GM18517 (cell line): ENCODE results near the gene MAP3K19.
A peak's percentile ranks its signal among the peaks of the same experiment; 100 is the strongest.
"Not testable (repeated sequence)": the region's sequence is repeated elsewhere in the genome, so short reads cannot be mapped to it uniquely, and the experiment has no call there.

Source experiments
- ATAC-seq: cut with Tn5 transposase; IDR thresholded peaks from one replicate; pipeline ENCODE4 v1.9.1; 2021; ENCODE audit warnings: mild to moderate bottlenecking, moderate library complexity; ENCODE audit not compliant: unreplicated experiment

MAP3K19 gene

GRCh38 chr2:134999521-134999920 lies 47.7 kb downstream of the MAP3K19 start:
- ATAC-seq = no peak

- no peak for ATAC-seq
Observed at GRCh38 chr2:134988994-134989605, 58.1 kb downstream of the MAP3K19 start.

- ATAC-seq = no peak
Observed at GRCh38 chr2:134985061-134985460, 62.2 kb downstream of the MAP3K19 start.

GRCh38 chr2:134982603-134983002 lies 64.6 kb downstream of the MAP3K19 start:
- no peak for ATAC-seq

GRCh38 chr2:134980639-134981038 lies 66.6 kb downstream of the MAP3K19 start:
- no peak for ATAC-seq

GRCh38 chr2:134979221-134979620 lies 68.0 kb downstream of the MAP3K19 start:
- ATAC-seq = no peak

- ATAC-seq = not testable (repeated sequence)
Observed at GRCh38 chr2:134977104-134977503, 70.1 kb downstream of the MAP3K19 start.

GRCh38 chr2:134976074-134976702 lies 71.1 kb downstream of the MAP3K19 start:
- no peak for ATAC-seq

GRCh38 chr2:134975281-134976009 lies 71.8 kb downstream of the MAP3K19 start:
- ATAC-seq = no peak

GRCh38 chr2:134973241-134974138 lies 73.8 kb downstream of the MAP3K19 start:
- ATAC-seq = peak; percentile 73

- not testable (repeated sequence) for ATAC-seq
Observed at GRCh38 chr2:134967166-134967565, 80.1 kb downstream of the MAP3K19 start.

GRCh38 chr2:134957477-134957876 lies 89.8 kb downstream of the MAP3K19 start:
- no peak for ATAC-seq

- ATAC-seq = no peak
Observed at GRCh38 chr2:134955744-134956143, 91.5 kb downstream of the MAP3K19 start.

GRCh38 chr2:134954065-134954464 lies 93.2 kb downstream of the MAP3K19 start:
- ATAC-seq = no peak

GRCh38 chr2:134952608-134953007 lies 94.6 kb downstream of the MAP3K19 start:
- ATAC-seq = no peak

GRCh38 chr2:134950886-134951285 lies 96.4 kb downstream of the MAP3K19 start:
- no peak for ATAC-seq

- ATAC-seq = no peak
Observed at GRCh38 chr2:134949981-134950708, 97.1 kb downstream of the MAP3K19 start.

GRCh38 chr2:134946073-134946472 lies 101.2 kb downstream of the MAP3K19 start:
- no peak for ATAC-seq

GRCh38 chr2:134944975-134945374 lies 102.3 kb downstream of the MAP3K19 start:
- ATAC-seq = no peak

GRCh38 chr2:134943540-134943939 lies 103.7 kb downstream of the MAP3K19 start:
- peak; percentile 87 for ATAC-seq
